Brain microvascular endothelial cell (primary cell): Measurements from ENCODE around the gene RP2.

Experiments
- DNase-seq: peaks from one replicate; pipeline ENCODE4 v3.0.0-alpha.2; 2020
- H3K27ac ChIP-seq: fragments of 250-450 bp; sonication (Bioruptor Pico); 2 replicates; pipeline ENCODE4 v1.5.1; 2020; ENCODE audit warnings: mild to moderate bottlenecking, moderate library complexity
- H3K27me3 ChIP-seq: fragments of 250-450 bp; sonication (Bioruptor Pico); replicated peaks from 2 replicates; pipeline ENCODE4 v1.5.1; 2020; ENCODE audit warnings: mild to moderate bottlenecking
- H3K36me3 ChIP-seq: fragments of 250-450 bp; sonication (Bioruptor Pico); replicated peaks from 2 replicates; pipeline ENCODE4 v1.5.1; 2020; ENCODE audit warnings: mild to moderate bottlenecking
- H3K4me3 ChIP-seq: 2 replicates; pipeline ENCODE4 v1.5.1; 2011; ENCODE audit warnings: low read depth, mild to moderate bottlenecking, control low read depth, low read length, moderate library complexity
- CTCF ChIP-seq: IDR thresholded peaks from 2 replicates; pipeline ENCODE4 v1.5.1; 2011; ENCODE audit warnings: low read depth, mild to moderate bottlenecking, moderate library complexity, low read length, control low read depth, inconsistent platforms; ENCODE audit errors: missing control alignments
- in situ Hi-C: cut with HindIII; loops from 2 replicates; pipeline ENCODE4 v1.10.0; 2017; ENCODE audit warnings: low sequenced_read_pairs, low pct_ligation_motif_present

The RP2 gene

DNA sequence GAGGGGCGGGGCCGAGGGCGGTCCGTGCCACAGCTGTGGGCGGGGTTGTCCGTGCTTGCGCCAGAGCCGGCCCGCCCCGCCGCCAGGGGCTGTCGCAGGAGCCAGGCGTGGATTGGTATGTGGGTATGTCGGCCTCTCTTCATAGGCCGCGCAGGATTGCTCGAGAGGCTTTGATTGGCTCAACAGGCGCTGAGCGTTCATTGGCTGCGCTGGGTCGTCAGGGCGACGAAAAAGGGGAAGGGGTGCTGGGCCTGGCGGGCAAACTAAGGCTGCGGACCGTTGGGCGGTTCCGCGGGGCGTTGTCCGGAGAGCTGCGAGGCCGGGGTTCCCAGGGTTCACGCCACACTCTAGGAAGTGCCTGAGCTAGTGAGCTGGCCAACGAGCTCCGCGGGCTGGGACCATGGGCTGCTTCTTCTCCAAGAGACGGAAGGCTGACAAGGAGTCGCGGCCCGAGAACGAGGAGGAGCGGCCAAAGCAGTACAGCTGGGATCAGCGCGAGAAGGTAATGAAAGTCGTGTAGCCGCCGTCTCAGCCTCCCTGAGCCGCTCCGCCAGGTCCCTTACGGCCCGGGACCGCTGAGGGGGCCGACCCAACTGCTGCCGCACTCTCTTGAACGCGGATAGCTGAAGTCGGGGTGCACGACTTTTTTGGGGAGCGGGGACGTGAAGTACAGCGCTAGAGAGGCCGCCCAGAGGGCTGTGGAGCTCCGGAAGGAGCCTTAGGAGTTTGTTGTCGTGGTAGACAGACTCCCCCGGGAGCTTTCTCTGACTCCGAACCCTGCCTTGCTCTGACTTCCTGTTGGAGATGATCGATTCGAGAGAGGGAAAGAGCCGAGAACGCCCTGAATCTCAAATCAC lies at the start of gene RP2:
Gene RP2 (plus strand): TSS at position 343 of the 857 bp plus-strand sequence. CDS start 58 bp downstream, at position 401.
- Histone ChIP-seq H3K36me3 (no peaks in the 10 kb centered on the region), H3K4me3 (peak within 1 kb of the TSS; percentile 81), H3K27me3 (no peaks in the 10 kb centered on the region), H3K27ac (peak within 1 kb of the TSS; percentile 93)
- in situ Hi-C loops: no loop called here
- TF ChIP-seq CTCF: peak; percentile 9
- peak; percentile 91 for DNase-seq

- TF ChIP-seq CTCF: no peak
- in situ Hi-C loops: no loop called here
- H3K27ac ChIP-seq: peak overlapping the region; percentile 19
- DNase-seq: peak; percentile 37
- no peaks in the 10 kb centered on the region for H3K36me3 ChIP-seq
- H3K4me3 ChIP-seq: no peak overlapping the region
- H3K27me3 ChIP-seq: no peaks in the 10 kb centered on the region
Measured at GRCh38 chrX:46788902-46789301, 47.9 kb upstream of the RP2 start.

DNA sequence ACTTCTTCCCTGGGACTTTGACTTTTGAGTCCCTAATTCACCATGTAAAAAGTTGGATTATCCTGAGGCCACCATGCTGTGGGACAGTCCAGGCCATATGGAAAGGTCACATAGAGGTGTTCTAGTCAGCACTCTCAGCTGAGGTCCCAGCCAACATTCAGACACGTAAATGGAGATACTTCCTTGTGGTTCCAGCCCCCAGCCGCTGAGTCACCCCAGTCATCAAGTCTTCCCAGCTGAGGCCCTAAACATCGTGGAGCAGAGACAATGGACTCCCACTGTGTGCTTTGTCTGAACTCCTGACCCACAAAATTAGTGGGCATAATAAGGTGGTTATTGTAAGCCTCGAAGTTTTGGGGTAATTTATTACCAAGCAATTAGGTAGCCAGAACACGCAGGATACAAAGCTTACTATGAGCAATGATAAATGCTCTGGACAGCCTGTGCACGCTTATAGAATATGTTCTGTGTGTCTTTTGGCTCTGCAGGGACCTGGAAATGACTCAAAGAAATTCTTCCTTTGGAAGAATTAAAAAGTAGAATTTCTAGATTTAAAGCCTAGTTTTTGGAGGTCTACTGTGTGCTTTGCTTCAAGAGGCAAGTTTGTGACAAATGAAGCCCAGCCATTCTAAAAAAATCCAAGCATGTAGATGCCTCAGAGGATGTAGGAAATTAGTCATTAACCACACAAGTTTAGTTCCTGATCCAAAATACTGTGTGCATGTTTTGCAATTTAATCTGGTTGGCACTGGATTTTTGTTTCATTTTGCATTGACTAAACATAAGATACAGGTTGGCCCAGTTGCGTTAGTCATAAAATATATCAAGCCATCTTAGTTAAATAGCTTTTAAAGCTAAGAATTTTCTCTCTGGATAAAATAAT lies 44.7 kb upstream of the RP2 start:
- no peak overlapping the region for H3K4me3 ChIP-seq
- TF ChIP-seq CTCF: no peak
- H3K27me3 ChIP-seq: no peaks in the 10 kb centered on the region
- H3K36me3 ChIP-seq: no peaks in the 10 kb centered on the region
- in situ Hi-C loops: no loop called here
- DNase-seq: peak; percentile 91
- H3K27ac ChIP-seq: peak overlapping the region; percentile 99

DNA sequence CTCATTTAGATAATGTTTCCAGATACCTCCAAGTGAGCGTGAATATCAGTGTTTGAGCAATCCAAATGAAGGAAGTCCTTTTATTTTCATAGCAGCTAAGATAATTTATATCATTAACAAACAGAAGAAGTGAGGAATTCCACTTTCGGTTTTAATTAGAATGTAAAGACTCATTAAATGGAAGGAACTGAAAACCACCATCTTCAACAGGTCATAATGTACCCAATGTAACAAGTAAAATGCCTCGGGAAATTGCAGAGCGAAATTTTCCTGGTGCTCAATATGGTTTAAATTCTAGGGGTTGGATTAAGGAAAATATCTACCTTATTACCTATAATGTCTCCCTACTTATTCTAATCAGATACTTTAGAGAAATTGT lies 44.0 kb upstream of the RP2 start:
- Histone ChIP-seq H3K4me3 (no peak overlapping the region), H3K27ac (peak overlapping the region; percentile 99), H3K27me3 (no peaks in the 10 kb centered on the region), H3K36me3 (no peaks in the 10 kb centered on the region)
- no peak for TF ChIP-seq CTCF
- no peak for DNase-seq
- in situ Hi-C loops: no loop called here

GRCh38 chrX:46793386-46794143 lies 43.3 kb upstream of the RP2 start:
- peak overlapping the region; percentile 99 for H3K27ac ChIP-seq
- TF ChIP-seq CTCF: no peak
- no peaks in the 10 kb centered on the region for H3K27me3 ChIP-seq
- no peaks in the 10 kb centered on the region for H3K36me3 ChIP-seq
- no peak for DNase-seq
- H3K4me3 ChIP-seq: no peak overlapping the region
- in situ Hi-C loops: no loop called here
